ENCODE results near the gene DCTN1.

The DCTN1 gene

DNA sequence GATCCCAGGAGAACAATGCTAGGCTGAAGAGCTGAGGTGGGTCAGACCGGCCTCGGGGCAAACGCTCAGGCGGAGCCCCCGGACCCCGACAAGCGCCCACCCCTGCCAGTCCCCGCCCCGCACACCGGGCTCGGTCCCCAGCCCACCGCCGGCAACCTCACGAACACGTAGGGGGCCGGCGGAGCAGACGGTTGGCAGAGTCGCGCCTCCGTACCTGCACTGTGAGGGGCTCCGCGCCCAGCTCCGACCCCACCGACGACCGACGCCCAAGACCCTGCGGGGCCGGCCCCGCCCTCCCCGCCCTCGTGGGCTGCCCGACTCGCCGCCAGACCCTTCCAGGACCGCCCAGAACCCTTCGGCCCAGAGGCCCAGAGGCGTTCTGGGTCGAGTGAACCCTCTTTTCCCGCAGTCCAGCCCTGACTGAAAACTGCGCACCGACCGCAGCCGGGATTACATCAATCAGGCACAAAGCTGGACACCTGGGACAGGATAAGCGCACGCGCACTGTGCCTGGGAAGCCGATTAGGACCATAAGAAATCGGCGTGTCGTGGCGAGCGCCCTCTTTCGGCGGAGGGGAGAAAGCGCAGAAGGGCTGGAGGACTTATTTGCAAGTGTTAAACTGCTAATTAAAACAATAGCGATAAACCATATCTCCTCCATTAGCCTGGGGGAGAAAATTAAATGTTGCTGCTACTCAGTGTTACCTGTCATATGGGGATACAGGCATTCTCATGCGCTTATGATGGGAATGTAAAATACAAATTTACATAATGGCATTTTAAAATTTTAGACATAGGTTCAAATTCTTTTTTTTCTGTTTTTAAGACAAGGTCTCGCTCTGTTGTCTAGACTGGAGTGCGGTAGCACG lies 11.7 kb upstream of the DCTN1 start:
- TF ChIP-seq, protein P1, sequence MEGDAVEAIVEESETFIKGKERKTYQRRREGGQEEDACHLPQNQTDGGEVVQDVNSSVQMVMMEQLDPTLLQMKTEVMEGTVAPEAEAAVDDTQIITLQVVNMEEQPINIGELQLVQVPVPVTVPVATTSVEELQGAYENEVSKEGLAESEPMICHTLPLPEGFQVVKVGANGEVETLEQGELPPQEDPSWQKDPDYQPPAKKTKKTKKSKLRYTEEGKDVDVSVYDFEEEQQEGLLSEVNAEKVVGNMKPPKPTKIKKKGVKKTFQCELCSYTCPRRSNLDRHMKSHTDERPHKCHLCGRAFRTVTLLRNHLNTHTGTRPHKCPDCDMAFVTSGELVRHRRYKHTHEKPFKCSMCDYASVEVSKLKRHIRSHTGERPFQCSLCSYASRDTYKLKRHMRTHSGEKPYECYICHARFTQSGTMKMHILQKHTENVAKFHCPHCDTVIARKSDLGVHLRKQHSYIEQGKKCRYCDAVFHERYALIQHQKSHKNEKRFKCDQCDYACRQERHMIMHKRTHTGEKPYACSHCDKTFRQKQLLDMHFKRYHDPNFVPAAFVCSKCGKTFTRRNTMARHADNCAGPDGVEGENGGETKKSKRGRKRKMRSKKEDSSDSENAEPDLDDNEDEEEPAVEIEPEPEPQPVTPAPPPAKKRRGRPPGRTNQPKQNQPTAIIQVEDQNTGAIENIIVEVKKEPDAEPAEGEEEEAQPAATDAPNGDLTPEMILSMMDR (IDR thresholded peaks at IDR 0.05; ENCODE audit: low read depth, low read length), result peak; percentile 99

DNA sequence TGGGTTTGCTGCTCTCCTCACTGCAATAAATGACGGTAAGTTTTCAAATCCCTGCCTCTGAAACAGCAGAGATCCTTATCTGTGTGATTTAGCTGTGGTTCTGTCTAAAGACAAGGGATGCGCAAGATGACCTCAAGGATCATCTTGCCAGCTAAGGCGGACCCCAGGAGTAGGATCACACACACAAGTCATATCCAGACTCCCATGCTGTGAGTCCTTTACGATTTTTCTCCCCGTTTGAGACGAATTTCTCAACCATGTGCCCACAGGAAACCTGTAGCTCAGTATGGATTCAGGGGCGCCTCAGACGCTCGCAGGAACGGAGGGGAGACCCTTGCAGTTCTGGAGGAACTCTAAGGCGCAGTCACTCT lies 11.1 kb upstream of the DCTN1 start:
- TF ChIP-seq, protein P1 (IDR thresholded peaks at IDR 0.05; ENCODE audit: low read depth, low read length), result no peak
- DNase-seq (ENCODE audit: extremely low read depth, low read depth), result no peak

More for the DNA sequence above, 11.7 kb upstream of the DCTN1 start:
- peak; percentile 73 for DNase-seq (ENCODE audit: extremely low read depth, low read depth)

DNA sequence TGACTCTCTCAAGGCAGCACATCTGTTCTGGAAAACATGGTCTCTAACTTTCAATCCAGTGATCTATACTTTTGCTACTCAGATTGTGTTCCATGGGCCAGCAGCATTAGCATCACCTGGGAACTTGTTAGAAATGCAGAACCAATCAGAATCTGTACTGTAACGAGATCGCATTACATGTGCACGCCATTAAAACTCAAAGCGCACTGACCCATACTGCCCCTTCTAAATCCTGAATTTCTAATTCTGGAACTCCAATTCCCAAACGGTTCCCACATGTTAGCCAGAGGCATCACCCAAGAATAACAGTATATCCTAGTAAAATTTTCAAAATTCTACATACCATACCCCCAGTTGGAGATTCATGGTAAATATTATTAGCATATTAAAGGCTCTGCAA lies 10.5 kb upstream of the DCTN1 start:
- no peak for DNase-seq (ENCODE audit: extremely low read depth, low read depth)
- TF ChIP-seq, protein P1 (IDR thresholded peaks at IDR 0.05; ENCODE audit: low read depth, low read length), result no peak

DNA sequence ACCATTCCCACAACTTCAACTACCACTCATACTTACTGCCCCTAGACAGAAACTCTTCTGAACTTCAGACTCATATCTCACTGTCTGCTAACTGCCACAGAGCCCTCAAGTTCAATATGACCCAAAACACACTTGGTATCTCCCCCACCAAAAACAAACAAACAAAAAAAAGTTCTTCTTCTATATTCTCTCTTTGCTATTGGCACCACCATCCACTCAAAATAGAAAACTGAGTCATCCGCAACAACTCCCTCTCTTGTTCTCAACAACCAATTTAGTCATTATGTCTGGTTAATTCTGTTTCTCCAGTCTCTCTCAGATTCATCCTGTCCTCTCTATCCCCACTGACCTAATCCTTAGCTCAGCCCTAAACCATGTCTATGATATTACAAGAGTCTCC lies 7.2 kb upstream of the DCTN1 start:
- TF ChIP-seq, protein P1 (IDR thresholded peaks at IDR 0.05; ENCODE audit: low read depth, low read length), result no peak
- DNase-seq (ENCODE audit: extremely low read depth, low read depth), result no peak

DNA sequence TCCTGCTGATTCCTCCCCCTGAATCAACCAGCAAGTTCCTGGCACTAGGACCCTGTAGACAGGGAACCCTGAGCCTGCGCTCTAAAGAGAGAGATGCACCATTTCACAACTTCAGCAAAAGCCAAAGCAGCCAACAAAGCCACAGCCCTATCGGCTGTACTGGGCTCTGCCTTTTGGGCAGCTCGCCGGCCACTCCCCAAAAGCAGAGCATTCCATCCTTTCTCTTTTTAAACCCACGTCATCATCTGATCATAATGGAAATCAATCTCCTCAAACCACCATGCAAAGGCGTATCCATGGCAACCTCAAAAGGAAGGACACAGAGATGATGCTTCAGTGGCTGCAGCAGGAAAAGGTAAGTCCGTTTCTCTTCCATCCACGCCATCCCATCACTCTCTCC lies 5.3 kb upstream of the DCTN1 start:
- no peak for DNase-seq (ENCODE audit: extremely low read depth, low read depth)
- TF ChIP-seq, protein P1 (IDR thresholded peaks at IDR 0.05; ENCODE audit: low read depth, low read length), result no peak

DNA sequence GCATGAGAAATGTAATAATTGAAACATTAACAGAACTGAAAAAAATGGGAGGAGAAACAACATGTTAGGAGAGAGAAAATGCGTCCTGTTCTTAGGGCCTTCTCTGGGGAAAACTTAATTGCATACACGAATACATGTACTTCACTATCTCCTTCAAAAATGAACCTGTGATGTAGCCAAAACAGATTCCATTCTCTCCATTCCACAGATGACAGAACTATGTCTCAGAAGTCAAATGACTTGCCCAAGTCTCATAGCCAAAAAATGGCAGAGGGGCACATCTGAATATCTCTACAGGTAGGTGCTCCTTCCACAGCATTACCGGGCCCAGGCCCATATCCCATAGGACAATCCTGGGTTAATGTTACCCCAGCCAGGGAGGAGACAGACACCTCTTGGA lies 3.9 kb upstream of the DCTN1 start:
- no peak for DNase-seq (ENCODE audit: extremely low read depth, low read depth)
- TF ChIP-seq, protein P1 (IDR thresholded peaks at IDR 0.05; ENCODE audit: low read depth, low read length), result no peak

DNA sequence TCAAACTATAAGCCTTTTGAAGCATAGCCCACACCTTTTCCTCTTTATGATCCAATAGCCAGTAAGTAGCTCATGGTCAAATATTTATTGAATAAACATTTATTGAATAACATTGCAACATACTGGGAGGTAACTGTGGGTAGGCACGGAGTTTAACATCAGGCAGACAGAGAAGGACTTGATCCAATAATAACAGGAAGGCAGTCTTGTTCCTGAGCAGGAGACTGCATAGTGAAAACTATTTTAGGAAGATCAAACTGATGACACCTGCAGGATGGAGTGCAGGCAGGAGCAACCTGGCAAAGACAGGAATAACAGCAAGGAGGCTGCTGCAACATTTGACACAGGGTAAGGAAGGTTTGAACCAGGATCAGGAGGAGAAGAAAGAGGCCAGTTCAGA lies 3.1 kb upstream of the DCTN1 start:
- TF ChIP-seq, protein P1 (IDR thresholded peaks at IDR 0.05; ENCODE audit: low read depth, low read length), result no peak
- DNase-seq (ENCODE audit: extremely low read depth, low read depth), result peak; percentile 47

Data from AG09319 (cell line).